NCI-H510A (cell line): ENCODE results near the gene SAA2.
"Not testable (repeated sequence)": the region's sequence is repeated elsewhere in the genome, so short reads cannot be mapped to it uniquely, and the experiment has no call there.

ENCODE experiments used
- DNase-seq: peaks from one replicate; lab custom pipeline; 2025; lab: John Stamatoyannopoulos, UW

SAA2 gene

DNA sequence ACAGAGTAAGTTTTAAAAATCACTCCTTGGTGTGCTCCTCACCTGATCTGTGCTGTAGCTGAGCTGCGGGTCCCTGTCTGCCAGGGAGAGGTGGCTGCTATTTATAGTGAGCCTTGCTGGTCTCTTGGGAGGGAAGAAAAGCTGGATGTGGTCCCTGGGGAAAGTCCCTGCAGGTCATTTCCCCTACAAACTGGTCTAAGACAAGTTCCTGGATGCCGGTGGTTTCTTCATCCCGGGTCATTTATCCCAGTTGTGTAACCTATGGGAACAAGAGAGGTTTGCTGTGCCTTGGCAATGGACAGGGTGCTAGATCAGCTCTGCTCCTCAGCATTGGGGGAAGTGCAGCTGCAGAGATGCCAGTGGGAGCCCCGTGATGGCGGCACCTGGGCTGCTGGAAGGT, at the start of gene SAA2:
Gene SAA2 (minus strand): TSS at position 108 of the 400 bp plus-strand sequence. CDS start 657 bp downstream, outside the sequence.
- no peak for DNase-seq

- no peak for DNase-seq
These were observed 46.8 kb upstream of the SAA2 start for GRCh38 chr11:18295316-18295715.

DNA sequence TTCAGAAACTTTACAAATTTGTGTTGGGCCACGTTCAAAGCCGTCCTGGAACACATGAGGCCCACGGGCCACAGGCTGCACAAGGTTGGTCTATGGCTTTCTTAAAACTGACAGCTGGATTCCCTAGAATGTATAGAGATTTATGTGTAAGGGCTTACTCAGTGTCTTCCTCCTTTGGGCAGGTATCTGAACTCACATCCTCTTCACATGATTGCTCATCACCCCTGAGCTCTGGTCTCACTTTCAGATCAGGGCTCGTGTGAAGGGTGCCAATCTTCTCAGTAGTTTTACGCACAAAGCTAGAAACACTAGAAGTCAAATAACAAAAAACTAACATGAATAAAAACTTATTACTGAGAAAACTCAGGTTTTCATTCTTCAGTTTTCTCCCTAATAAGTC, 46.4 kb upstream of the SAA2 start:
- DNase-seq = no peak

GRCh38 chr11:18288911-18289310, 40.4 kb upstream of the SAA2 start:
- DNase-seq = no peak

- no peak for DNase-seq
These were observed 37.4 kb upstream of the SAA2 start for GRCh38 chr11:18285841-18286240.

- DNase-seq = no peak
These were observed 34.2 kb upstream of the SAA2 start for GRCh38 chr11:18282626-18283025.

GRCh38 chr11:18280438-18281045, 32.1 kb upstream of the SAA2 start:
- no peak for DNase-seq

DNA sequence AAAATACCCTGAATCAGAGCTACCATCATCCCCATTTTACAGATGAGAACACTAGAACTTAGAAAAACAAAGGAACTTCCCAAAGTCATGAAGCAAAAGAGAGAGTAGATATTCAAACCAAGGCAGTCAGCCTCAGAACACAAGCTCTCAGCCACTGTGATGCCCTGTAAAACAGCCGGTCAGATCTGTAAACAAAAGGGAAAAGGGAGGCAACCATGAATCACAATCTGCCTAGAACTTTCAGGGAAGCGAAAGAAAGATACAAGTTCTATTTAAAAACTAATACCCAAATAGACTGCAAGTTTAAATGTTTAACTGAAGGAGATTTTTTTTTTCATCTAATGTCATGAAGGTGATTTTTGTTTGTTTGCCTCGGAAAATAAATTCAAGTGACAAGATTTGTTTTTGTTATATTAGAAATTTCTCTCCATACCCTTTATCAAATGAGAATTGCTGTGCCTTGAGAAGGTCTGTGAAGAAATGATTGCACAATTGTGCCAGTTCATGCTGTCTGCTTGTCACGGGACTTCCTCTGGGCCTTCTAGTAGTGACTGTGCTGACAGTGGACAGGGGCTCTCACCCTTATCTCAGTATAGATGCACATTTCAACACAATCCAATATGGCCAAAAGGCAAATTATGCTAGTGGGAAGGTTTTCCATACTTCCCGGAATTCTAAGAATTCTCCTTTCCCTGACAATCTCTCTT, 29.2 kb upstream of the SAA2 start:
- no peak for DNase-seq

DNA sequence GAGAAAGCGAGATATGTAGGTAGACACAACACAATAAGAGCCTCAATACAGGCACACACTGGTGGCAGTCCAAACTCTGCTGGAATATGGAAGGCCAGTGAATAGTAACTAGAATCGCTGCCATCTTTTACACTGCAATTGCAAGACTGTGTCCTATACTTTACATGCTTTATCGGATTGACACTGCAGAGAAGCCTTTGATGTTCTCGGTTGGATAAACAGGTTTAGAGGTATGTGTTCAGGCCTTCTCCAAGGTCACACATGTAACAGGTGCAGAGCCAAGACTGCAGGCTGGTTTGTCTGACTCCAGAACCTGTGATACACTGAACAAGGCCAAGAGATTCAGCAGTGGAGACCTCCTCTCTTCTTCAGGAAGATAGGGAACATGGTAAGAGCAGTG, 22.7 kb upstream of the SAA2 start:
- DNase-seq = no peak

DNA sequence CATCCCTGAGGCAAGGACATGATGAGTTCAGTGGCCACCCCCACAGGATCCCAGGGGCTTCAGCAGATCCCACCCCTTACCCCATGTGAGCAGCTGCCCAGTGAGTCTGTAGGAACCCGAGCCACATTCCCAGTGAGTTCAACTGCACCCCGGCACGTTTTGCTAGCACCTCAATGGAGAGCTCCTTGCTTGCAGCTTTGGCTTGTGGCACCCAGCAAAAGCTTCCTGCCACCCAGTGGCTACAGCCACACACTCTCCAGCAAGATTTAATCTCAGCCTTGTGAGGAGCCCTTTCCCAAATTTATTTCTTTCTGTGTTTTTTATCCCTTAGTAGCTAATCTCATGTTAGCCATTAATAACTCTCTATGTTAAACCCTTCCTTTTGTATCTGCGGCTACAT, 21.6 kb upstream of the SAA2 start:
- no peak for DNase-seq

GRCh38 chr11:18269252-18269651, 20.8 kb upstream of the SAA2 start:
- DNase-seq = not testable (repeated sequence)

GRCh38 chr11:18267335-18268133, 19.1 kb upstream of the SAA2 start:
- not testable (repeated sequence) for DNase-seq

DNA sequence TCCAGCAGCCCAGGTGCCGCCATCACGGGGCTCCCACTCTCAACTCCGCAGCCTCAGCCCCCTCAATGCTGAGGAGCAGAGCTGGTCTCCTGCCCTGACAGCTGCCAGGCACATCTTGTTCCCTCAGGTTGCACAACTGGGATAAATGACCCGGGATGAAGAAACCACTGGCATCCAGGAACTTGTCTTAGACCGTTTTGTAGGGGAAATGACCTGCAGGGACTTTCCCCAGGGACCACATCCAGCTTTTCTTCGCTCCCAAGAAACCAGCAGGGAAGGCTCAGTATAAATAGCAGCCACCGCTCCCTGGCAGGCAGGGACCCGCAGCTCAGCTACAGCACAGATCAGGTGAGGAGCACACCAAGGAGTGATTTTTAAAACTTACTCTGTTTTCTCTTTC, 17.5 kb upstream of the SAA2 start, which contains the start of gene SAA1:
Gene SAA1 (plus strand): TSS at position 316 of the 400 bp plus-strand sequence. CDS start 624 bp downstream, outside the sequence.
- no peak for DNase-seq

DNA sequence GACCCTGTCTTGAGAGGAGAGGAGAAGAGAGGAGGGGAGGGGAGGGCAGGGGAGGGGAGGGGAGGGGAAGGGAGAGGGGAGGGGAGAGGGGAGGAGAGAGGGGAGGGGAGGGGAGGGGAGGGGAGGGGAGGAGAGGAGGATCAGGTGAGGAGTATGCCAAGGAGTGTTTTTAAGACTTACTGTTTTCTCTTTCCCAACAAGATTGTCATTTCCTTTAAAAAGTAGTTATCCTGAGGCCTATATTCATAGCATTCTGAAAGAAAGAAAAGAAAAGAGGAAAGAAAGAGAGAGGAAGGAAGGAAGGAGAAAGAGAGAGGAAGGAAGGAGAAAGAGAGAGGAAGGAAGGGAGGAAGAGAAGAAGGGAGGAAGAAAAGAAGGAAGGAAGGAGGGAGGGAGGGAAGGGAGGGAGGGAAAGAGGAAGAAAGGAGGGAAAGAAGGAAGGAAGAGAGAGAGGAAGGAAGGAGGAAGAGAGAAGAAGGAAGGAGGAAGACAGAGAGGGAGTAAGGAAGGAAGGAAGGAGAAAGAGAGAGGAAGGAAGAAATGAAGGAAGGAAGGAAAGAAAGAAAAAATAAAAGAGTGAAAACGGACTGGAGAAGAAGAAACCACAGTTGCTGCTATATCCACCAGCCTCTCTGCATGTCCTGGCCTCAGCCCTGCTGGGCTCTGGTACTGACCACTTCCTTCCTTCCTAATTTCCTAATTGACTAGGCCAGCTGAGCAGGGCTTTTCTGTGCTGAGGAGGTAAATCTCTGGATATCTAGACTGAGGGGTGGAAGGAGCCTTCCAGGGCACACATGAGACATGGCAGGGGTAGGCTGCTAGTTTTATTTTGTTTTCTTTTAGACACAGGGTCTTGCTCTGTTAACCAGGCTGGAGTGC, 16.4 kb upstream of the SAA2 start:
- DNase-seq = no peak

GRCh38 chr11:18264035-18264434, 15.6 kb upstream of the SAA2 start:
- no peak for DNase-seq

GRCh38 chr11:18262681-18263350, 14.3 kb upstream of the SAA2 start:
- DNase-seq = not testable (repeated sequence)

GRCh38 chr11:18261721-18262120, 13.3 kb upstream of the SAA2 start:
- no peak for DNase-seq

DNA sequence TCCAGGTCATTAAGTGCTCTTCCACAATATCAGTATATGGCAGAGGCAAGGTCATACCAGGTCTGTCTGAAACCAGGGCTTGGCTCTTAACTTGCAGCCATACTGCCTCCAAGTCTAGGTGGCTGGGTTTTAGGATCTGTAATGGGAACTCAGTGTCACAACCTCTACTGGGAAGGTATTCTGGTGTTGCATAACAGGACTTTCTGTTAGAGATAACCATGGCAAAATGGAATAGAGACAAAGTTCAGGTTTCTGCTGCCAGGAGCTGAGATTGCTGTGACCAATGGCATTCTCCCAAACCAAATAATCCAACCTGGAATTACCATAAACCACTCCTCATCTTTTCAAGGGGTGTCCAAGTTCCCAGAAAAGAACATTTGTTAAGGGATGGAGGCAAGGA, 10.8 kb upstream of the SAA2 start:
- DNase-seq = no peak

- DNase-seq = no peak
These were observed 6.4 kb upstream of the SAA2 start for GRCh38 chr11:18254781-18255361.

DNA sequence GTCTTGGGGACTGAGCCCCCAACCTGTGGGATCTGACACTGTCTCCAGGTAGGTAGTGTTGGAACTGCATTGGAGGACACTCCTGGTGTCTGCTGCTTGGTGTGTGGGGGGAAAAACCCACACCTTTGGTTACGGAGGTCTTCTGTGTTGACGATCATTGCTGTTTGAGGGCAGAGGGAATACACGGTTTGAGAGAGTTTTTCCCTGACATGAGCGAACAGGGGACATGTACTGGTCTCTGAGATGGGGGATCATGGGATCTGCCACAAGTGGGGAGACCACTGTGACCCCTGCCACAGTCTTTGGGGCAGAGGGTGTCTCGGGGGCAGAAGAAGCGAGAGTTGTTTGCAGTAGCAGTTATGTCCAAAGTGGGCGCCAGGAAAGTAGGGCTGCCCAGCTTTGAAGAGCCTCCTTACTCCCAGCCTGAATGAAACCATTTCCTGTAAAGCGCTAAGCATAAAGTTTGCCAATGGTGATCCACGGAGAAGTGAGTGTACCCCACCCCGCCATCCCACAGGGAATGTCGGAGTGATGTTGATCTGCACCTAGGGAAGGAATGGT, 5.4 kb upstream of the SAA2 start:
- DNase-seq = no peak

DNA sequence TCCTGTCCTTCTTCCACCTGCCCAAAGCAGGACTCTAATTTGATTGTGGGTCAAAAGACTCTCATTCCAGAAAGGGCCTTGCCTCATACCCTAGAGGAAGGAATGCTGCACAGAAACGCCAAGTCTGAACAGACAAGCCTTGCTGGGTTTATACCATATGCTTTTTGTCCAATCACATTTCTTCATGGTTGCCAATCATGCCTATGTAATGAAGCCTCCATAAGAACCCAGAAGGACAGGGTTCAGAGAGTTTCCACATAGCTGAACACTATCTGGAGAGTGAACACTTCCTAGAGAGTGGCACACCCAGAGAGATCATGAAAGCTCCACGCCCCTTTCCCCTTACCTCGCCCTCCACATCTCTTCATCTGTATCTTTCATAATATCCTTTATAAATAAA, 4.8 kb upstream of the SAA2 start:
- DNase-seq = no peak
